HepG2 (cell line): Measurements from ENCODE around the gene GPBAR1. TPM values are rescaled to one million over a fixed set of nuclear protein-coding genes. Genes with fewer than 3 reads are reported as not detected.

Experiments
- ATAC-seq: fragments of 200-7000 bp; cut with Tn5 transposase; 3 replicates; pipeline ENCODE4 v1.9.1; 2020; ENCODE audit warnings: mild to moderate bottlenecking, moderate library complexity
- BruUV-seq: library from RNA; stranded (reverse); fragments of 400-500 nt; replicated peaks from 2 replicates; lab custom pipeline; 2021; lab: Mats Ljungman, UMichigan
- CTCF ChIA-PET: fragments of 300-600 bp; formaldehyde crosslinking; extraction: SDS; loops from one replicate; lab custom pipeline; 2021; ENCODE audit warnings: low total read pairs, inconsistent platforms, low intra/inter-chr PET ratio; lab: Yijun Ruan, JAX
- POLR2A ChIA-PET: fragments of 350-600 bp; sonication (Branson Sonifier 250); formaldehyde crosslinking; loops from one replicate; lab custom pipeline; 2020; ENCODE audit warnings: antibody characterized with exemption, inconsistent platforms; lab: Yijun Ruan, JAX
- DNase-seq: peaks from one replicate; pipeline ENCODE4 v3.0.0-alpha.2; 2015; ENCODE audit warnings: low spot score
- FAIRE-seq: peaks from 3 replicates; lab custom pipeline; 2011; peaks lifted over from hg19 to GRCh38; lab: Jason Lieb, UNC
- H2AFZ ChIP-seq: one replicate; pipeline ENCODE4 v1.6.1; 2011; ENCODE audit warnings: low read length, inconsistent platforms
- H3K27ac ChIP-seq: fragments of 300-600 bp; 3 replicates; pipeline ENCODE4 v1.8.0; 2011; ENCODE audit warnings: mixed run types, mild to moderate bottlenecking, mixed read lengths, low read length, inconsistent platforms; ENCODE audit not compliant: insufficient read depth; ENCODE audit errors: extremely low read length
- H3K27me3 ChIP-seq, 2 experiments: fragments of 200-600 bp in 1 of 2; 2 replicates in 1 of 2; 3 replicates in 1 of 2; pipeline versions ENCODE4 v1.6.0 to v1.8.0; 2011; ENCODE audit warnings: low read length in 2 of 2, mild to moderate bottlenecking in 2 of 2, moderate library complexity in 2 of 2, inconsistent platforms in 1 of 2; ENCODE audit not compliant: insufficient read depth in 2 of 2, control insufficient read depth in 1 of 2
- H3K36me3 ChIP-seq, 2 experiments: fragments of 200-600 bp in 1 of 2; replicated peaks in 1 of 2; 2 replicates in 1 of 2; 3 replicates in 1 of 2; pipeline versions ENCODE4 v1.5.1 to v1.8.0; 2011; ENCODE audit warnings: low read length in 2 of 2, inconsistent platforms in 1 of 2; ENCODE audit not compliant: insufficient read depth in 2 of 2, control insufficient read depth in 1 of 2
- H3K4me1 ChIP-seq: 2 replicates; pipeline ENCODE4 v1.5.1; 2012; ENCODE audit warnings: low read length, inconsistent platforms; ENCODE audit not compliant: insufficient read depth
- H3K4me2 ChIP-seq: 2 replicates; pipeline ENCODE4 v1.6.0; 2011; ENCODE audit warnings: low read depth, low read length, inconsistent platforms
- H3K4me3 ChIP-seq, 3 experiments: fragments of 200-600 bp in 1 of 3; sonication (generic), shearing (Covaris generic) in 1 of 3; replicated peaks in 1 of 3; 2 replicates each; pipeline ENCODE4 v1.5.1; 2011 to 2016; ENCODE audit warnings: low read length in 3 of 3, inconsistent platforms in 2 of 3, low read depth in 2 of 3, mild to moderate bottlenecking in 2 of 3, control low read depth in 1 of 3, mixed read lengths in 1 of 3; ENCODE audit not compliant: insufficient read depth in 1 of 3
- H3K79me2 ChIP-seq: one replicate; pipeline ENCODE4 v1.6.1; 2011; ENCODE audit warnings: low read length, inconsistent platforms; ENCODE audit not compliant: insufficient read depth
- H3K9ac ChIP-seq: 2 replicates; pipeline ENCODE4 v1.6.0; 2011; ENCODE audit warnings: mild to moderate bottlenecking, low read depth, low read length, inconsistent platforms; ENCODE audit not compliant: insufficient read depth
- H3K9me3 ChIP-seq: 2 replicates; pipeline ENCODE4 v1.5.1; 2012; ENCODE audit warnings: mild to moderate bottlenecking, low read length
- H4K20me1 ChIP-seq: 2 replicates; pipeline ENCODE4 v1.6.0; 2011; ENCODE audit warnings: inconsistent platforms, mild to moderate bottlenecking, low read length, moderate library complexity; ENCODE audit not compliant: insufficient read depth
- DDIT3 ChIP-seq: sonication (generic); formaldehyde crosslinking; IDR thresholded peaks from 2 replicates; pipeline ENCODE4 v1.4.0; 2020; ENCODE audit warnings: mild to moderate bottlenecking, missing genetic modification reagents
- E2F5 ChIP-seq: sonication (generic); formaldehyde crosslinking; conservative IDR thresholded peaks from 2 replicates; pipeline ENCODE4 v1.4.0; 2020; ENCODE audit warnings: missing genetic modification reagents
- FOXJ3 ChIP-seq: sonication (generic); formaldehyde crosslinking; IDR thresholded peaks from 2 replicates; pipeline ENCODE4 v1.4.0; 2020; ENCODE audit warnings: missing genetic modification reagents, mild to moderate bottlenecking, borderline replicate concordance
- FOXO4 ChIP-seq: sonication (generic); formaldehyde crosslinking; conservative IDR thresholded peaks from 2 replicates; pipeline ENCODE4 v1.8.1; 2023; ENCODE audit warnings: missing genetic modification reagents
- MTA3 ChIP-seq: sonication (generic); formaldehyde crosslinking; IDR thresholded peaks from 2 replicates; pipeline ENCODE4 v1.4.0; 2020; ENCODE audit warnings: missing genetic modification reagents
- POLR2A ChIP-seq, 2 experiments: IDR thresholded peaks; 2 replicates each; pipeline ENCODE4 v1.6.1; 2011; ENCODE audit warnings: low read depth in 2 of 2, low read length in 2 of 2, mild to moderate bottlenecking in 1 of 2, moderate library complexity in 1 of 2; ENCODE audit not compliant: insufficient read depth in 1 of 2
- STAT5B ChIP-seq: sonication (generic); formaldehyde crosslinking; IDR thresholded peaks from 2 replicates; pipeline ENCODE4 v1.4.0; 2020; ENCODE audit warnings: missing genetic modification reagents
- THAP11 ChIP-seq: IDR thresholded peaks from 2 replicates; pipeline ENCODE4 v1.6.1; 2016; ENCODE audit warnings: missing biosample characterization, missing genetic modification reagents
- ZFP37 ChIP-seq: sonication (generic); formaldehyde crosslinking; IDR thresholded peaks from 2 replicates; pipeline ENCODE4 v1.4.0; 2020; ENCODE audit warnings: missing genetic modification reagents, borderline replicate concordance
- ZIK1 ChIP-seq: sonication (generic); formaldehyde crosslinking; IDR thresholded peaks from 2 replicates; pipeline ENCODE4 v1.5.0; 2020; ENCODE audit warnings: mild to moderate bottlenecking, low read depth, missing genetic modification reagents, borderline replicate concordance
- ZNF687 ChIP-seq: sonication (generic); formaldehyde crosslinking; IDR thresholded peaks from 2 replicates; pipeline ENCODE4 v1.5.1; 2020; ENCODE audit warnings: mild to moderate bottlenecking, missing genetic modification reagents, moderate library complexity
- ZNF841 ChIP-seq: sonication (generic); formaldehyde crosslinking; IDR thresholded peaks from 2 replicates; pipeline ENCODE4 v1.8.1; 2023; ENCODE audit warnings: missing genetic modification reagents, borderline replicate concordance
- WGBS: methylation state at CpG from one replicate; pipeline ENCODE4 v1.1.6; 2017; ENCODE audit warnings: low lambda C conversion rate; 5-methylcytosine and 5-hydroxymethylcytosine counted together
- in situ Hi-C: cut with HindIII; loops from 2 replicates; pipeline ENCODE4 v1.10.0; 2017; ENCODE audit warnings: low pct_unique_long_range_greater_than_20kb; ENCODE audit not compliant: extremely low pct_ligation_motif_present
- intact Hi-C: fragments of 100-400 bp; cut with micrococcal nuclease; formaldehyde crosslinking; loops from one replicate; pipeline ENCODE4 v1.10.0; 2022; ENCODE audit not compliant: unreplicated experiment
- polyA plus RNA-seq, 8 experiments: library from polyadenylated mRNA; depleted of rRNA in 3 of 8; stranded (reverse) in 7 of 8; unstranded in 1 of 8; fragments of >200 nt; fragmentation: Illumina TruSeq in 4 of 8; extraction: Trizol in 4 of 8; gene quantifications; 2 replicates each; pipeline versions ENCODE4 v1.2.1 to v1.2.3, GENCODE V29; 2011 to 2016; ENCODE audit warnings: low read depth in 4 of 8, missing spikeins in 1 of 8, mixed read lengths in 1 of 8; ENCODE audit not compliant: insufficient read depth in 1 of 8
- total RNA-seq, 5 experiments: library from RNA; depleted of rRNA; stranded (reverse); fragments of >200 nt; fragmentation: Illumina TruSeq; extraction: Trizol; gene quantifications; 2 replicates each; pipeline ENCODE4 v1.2.3, GENCODE V29; 2016; ENCODE audit warnings: low read depth in 1 of 5

Gene GPBAR1
- total and polyA plus RNA-seq, 2 of the 13 experiments (the other 11 are each of a cell fraction or from before 2014, with no cell fraction given): 0.05 to 0.09 TPM

GRCh38 chr2:218273908-218274249 lies 13.1 kb downstream of the GPBAR1 start:
- H2AFZ ChIP-seq: no peak overlapping the region
- H4K20me1 ChIP-seq: no peaks in the 10 kb centered on the region; the same call in 1 of the 2 replicates
- no peak overlapping the region for H3K4me3 ChIP-seq
- in situ Hi-C loops: loop anchor here (5.0 to 10.0 kb wide), 2 partner anchors 191 to 373 kb away; no protein-coding TSS in a partner anchor
- H3K27ac ChIP-seq: no peak overlapping the region
- ChIA-PET CTCF (interaction anchor here (1.8 kb wide), 1 partner anchor 17 kb away, joined by 5 read pairs; no protein-coding TSS in a partner anchor), POLR2A (interaction anchor here (1.8 to 7.5 kb wide), 3 partner anchors 11 to 126 kb away, joined by 8 to 121 read pairs (median 110); partner anchors contain the start of genes CTDSP1 and TMBIM1)
- 95% methylated on average over 2 of the region's 2 CpGs for WGBS
- peaks cover 31 to 54% of the 10 kb centered on the region in 2 experiments for H3K36me3 ChIP-seq
- H3K27me3 ChIP-seq: no peaks in the 10 kb centered on the region; a peak in 1 of 5 replicates
- no peak overlapping the region for H3K9ac ChIP-seq
- no peak for FAIRE-seq
- intact Hi-C loops: loop anchor here (5.0 kb wide), 2 partner anchors 57 to 87 kb away; partner anchors contain the start of gene ARPC2
- no peak for DNase-seq
- ATAC-seq: no peak
- H3K4me2 ChIP-seq: no peak overlapping the region
- TF ChIP-seq E2F5 (CRISPR knock-in tag) (no peak), STAT5B (CRISPR knock-in tag) (no peak), DDIT3 (no peak), FOXJ3 (no peak), MTA3 (CRISPR knock-in tag) (no peak), ZNF841 (no peak), ZNF687 (CRISPR knock-in tag) (no peak), POLR2A (IDR thresholded peaks at IDR 0.05; ENCODE audit: insufficient read depth in 1 of 2, low read depth in 2 of 2, low read length in 2 of 2) (no peak), ZFP37 (CRISPR knock-in tag) (no peak), FOXO4 (CRISPR knock-in tag) (no peak), THAP11 (CRISPR knock-in tag) (no peak), ZIK1 (no peak)
- no TSS peak for BruUV-seq
- no peaks in the 10 kb centered on the region for H3K9me3 ChIP-seq
- H3K79me2 ChIP-seq: peaks cover 21% of the 10 kb centered on the region
- H3K4me1 ChIP-seq: peaks cover 27% of the 10 kb centered on the region
